Tracheal epithelial cell (primary cell): ENCODE data around the gene OR5D18. TPM values are rescaled to one million over a fixed set of nuclear protein-coding genes. Genes with fewer than 3 reads are reported as not detected.

Experiments
- total RNA-seq: library from RNA; depleted of rRNA; stranded (reverse); fragments of >200 nt; gene quantifications from 2 replicates; pipeline ENCODE4 v1.2.1, GENCODE V29; 2014

The OR5D18 gene
- total RNA-seq: not detected in 2 replicates

GRCh38 chr11:55819330-55819729 lies at the start of gene OR5D18:
Gene OR5D18, plus strand, starts transcription at chr11:55819630. Its CDS starts 0 bp downstream, at chr11:55819630.

DNA sequence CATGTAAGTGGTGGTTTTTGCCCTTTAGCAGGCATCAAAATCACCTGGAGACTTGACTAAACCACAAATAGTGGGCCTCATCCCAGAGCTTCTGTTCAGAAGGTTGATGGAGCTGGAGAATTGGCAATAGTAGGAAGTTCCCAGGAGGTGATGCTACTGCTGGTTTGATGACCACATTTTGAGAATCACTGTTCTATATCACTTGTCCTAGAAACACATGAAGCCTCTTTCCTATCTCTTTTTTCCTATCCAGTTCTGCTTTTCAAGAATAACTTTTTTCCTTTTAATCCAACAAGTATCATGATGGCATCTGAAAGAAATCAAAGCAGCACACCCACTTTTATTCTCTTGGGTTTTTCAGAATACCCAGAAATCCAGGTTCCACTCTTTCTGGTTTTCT lies 46.3 kb upstream of the OR5D18 start, which contains the start of gene OR5D13:
OR5D13 (plus strand) TSS at position 301 of the 400 bp plus-strand sequence; CDS start at position 301, 0 bp downstream.

GRCh38 chr11:55795256-55795655 lies 24.2 kb upstream of the OR5D18 start, which contains the start of gene OR5D14:
Gene OR5D14, plus strand, starts transcription at chr11:55795556. Its CDS starts 0 bp downstream, at chr11:55795556.

DNA sequence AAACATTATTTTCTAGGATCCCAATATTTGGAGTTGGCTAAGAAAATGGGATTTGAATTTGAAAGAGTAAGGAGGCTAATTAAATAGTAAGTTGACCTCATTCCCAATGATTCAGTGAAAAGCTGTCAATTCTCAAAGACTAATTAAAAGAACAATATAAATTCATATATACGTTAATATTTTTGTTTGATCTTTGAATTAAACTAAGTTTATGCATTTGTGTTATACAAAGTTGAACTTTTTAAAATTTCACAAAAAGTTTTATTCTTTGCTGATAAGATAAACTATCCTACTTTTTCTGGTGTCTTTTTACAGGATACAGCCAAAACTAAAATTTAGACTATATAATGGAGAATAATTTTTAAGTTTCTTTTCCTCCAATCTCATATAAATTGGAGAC lies 8.4 kb upstream of the OR5D18 start, which contains the start of gene OR5L1:
OR5L1 (plus strand) TSS at position 301 of the 400 bp plus-strand sequence. CDS start 100 bp downstream, outside the sequence.

GRCh38 chr11:55826919-55827318 lies 7.5 kb downstream of the OR5D18 start, which contains the start of gene OR5L2:
Gene OR5L2, plus strand, starts transcription at chr11:55827219. Its CDS starts 0 bp downstream, at chr11:55827219.

DNA sequence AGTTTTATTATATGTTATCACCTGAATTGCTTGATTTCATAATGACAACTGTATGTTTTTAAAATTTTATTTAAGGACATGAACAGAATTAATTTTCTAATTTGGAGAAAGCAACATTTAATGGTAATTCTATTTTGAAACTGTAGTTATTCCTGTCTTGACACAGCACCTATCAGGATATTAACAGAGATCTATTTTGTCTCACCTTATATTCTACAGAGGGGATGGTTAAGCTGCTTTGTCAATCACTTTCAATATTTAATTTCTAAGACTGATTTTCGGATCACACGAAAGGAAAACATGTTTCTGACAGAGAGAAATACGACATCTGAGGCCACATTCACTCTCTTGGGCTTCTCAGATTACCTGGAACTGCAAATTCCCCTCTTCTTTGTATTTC lies 19.0 kb downstream of the OR5D18 start, which contains the start of gene OR5D16:
OR5D16 (plus strand) TSS at position 301 of the 400 bp plus-strand sequence; CDS start at position 301, 0 bp downstream.

Other genes with a start within 250 kb of the OR5D18 start
- not detected in 2 replicates for gene OR4C16, start 247.5 kb upstream of the OR5D18 start, total RNA-seq
- not detected in 2 replicates for gene OR4C11, start 212.0 kb upstream of the OR5D18 start, total RNA-seq
- gene OR4P4, start 184.5 kb upstream of the OR5D18 start, total RNA-seq: not detected in 2 replicates
- not detected in 2 replicates for gene OR4S2, start 171.3 kb upstream of the OR5D18 start, total RNA-seq
- not detected in 2 replicates for gene OR4C6, start 157.4 kb upstream of the OR5D18 start, total RNA-seq
- gene OR5D13, start 46.2 kb upstream of the OR5D18 start, total RNA-seq: not detected in 2 replicates
- not detected in 2 replicates for gene OR5D14, start 24.1 kb upstream of the OR5D18 start, total RNA-seq
- gene OR5L1, start 8.3 kb upstream of the OR5D18 start, total RNA-seq: not detected in 2 replicates
- gene OR5L2, start 7.6 kb downstream of the OR5D18 start, total RNA-seq: not detected in 2 replicates
- not detected in 2 replicates for gene OR5D16, start 19.1 kb downstream of the OR5D18 start, total RNA-seq
- not detected in 2 replicates for gene TRIM51, start 63.7 kb downstream of the OR5D18 start, total RNA-seq
- gene OR5W2, start 95.0 kb downstream of the OR5D18 start, total RNA-seq: not detected in 2 replicates
- gene OR5I1, start 116.8 kb downstream of the OR5D18 start, total RNA-seq: not detected in 2 replicates
- gene OR10AG1, start 150.3 kb downstream of the OR5D18 start, total RNA-seq: not detected in 2 replicates
- gene OR5F1, start 175.0 kb downstream of the OR5D18 start, total RNA-seq: not detected in 2 replicates
- gene OR5AS1, start 208.0 kb downstream of the OR5D18 start, total RNA-seq: under 0.01 TPM in 1 of 2 replicates, not detected in the other